GM12878 (cell line): Measurements from ENCODE around the gene SIN3A. TPM values are rescaled to one million over a fixed set of nuclear protein-coding genes. Genes with fewer than 3 reads are reported as not detected.
A peak's percentile ranks its signal among the peaks of the same experiment; 100 is the strongest.

ENCODE experiments used
- ATAC-seq: fragments of 200-7000 bp; cut with Tn5 transposase; 3 replicates; pipeline ENCODE4 v1.9.1; 2020; ENCODE audit warnings: mild to moderate bottlenecking, moderate library complexity
- BruUV-seq: library from RNA; stranded (reverse); fragments of 400-500 nt; replicated peaks from 2 replicates; lab custom pipeline; 2021; lab: Mats Ljungman, UMichigan
- CTCF ChIA-PET: fragments of 300-600 bp; sonication (Branson Sonifier 250); formaldehyde crosslinking; extraction: SDS; loops from one replicate; lab custom pipeline; 2021; ENCODE audit warnings: inconsistent platforms; lab: Yijun Ruan, JAX
- POLR2A ChIA-PET: fragments of 350-600 bp; formaldehyde crosslinking; extraction: SDS; loops from one replicate; lab custom pipeline; 2021; ENCODE audit warnings: inconsistent platforms; lab: Charles Lee
- RAD21 ChIA-PET: fragments of 300-600 bp; sonication (Branson Sonifier 250); formaldehyde crosslinking; loops from one replicate; lab custom pipeline; 2023; ENCODE audit warnings: antibody characterized with exemption; ENCODE audit not compliant: unreplicated experiment; lab: Charles Lee
- SMC1A ChIA-PET: fragments of 300-600 bp; sonication (Branson Sonifier 250); formaldehyde crosslinking; loops from one replicate; lab custom pipeline; 2023; ENCODE audit not compliant: unreplicated experiment, uncharacterized antibody; lab: Charles Lee
- DNase-seq: peaks from one replicate; pipeline ENCODE4 v3.0.0-alpha.2; 2011; ENCODE audit warnings: low read depth, low spot score
- FAIRE-seq: peaks from 3 replicates; lab custom pipeline; 2011; peaks lifted over from hg19 to GRCh38; lab: Jason Lieb, UNC
- H2AFZ ChIP-seq: 2 replicates; pipeline ENCODE4 v1.6.0; 2011; ENCODE audit warnings: low read depth, low read length, control low read depth; ENCODE audit not compliant: control insufficient read depth
- H3K27ac ChIP-seq: 2 replicates; pipeline ENCODE4 v1.5.1; 2011; ENCODE audit warnings: control low read depth; ENCODE audit not compliant: control insufficient read depth, insufficient read depth
- H3K27me3 ChIP-seq, 2 experiments: replicated peaks in 1 of 2; 2 replicates each; pipeline versions ENCODE4 v1.6.0 to v1.6.1; 2011; ENCODE audit warnings: low read length in 1 of 2; ENCODE audit not compliant: control insufficient read depth in 2 of 2, insufficient read depth in 2 of 2
- H3K36me3 ChIP-seq, 2 experiments: 2 replicates each; pipeline ENCODE4 v1.5.1; 2011; ENCODE audit warnings: low read length in 1 of 2; ENCODE audit not compliant: control insufficient read depth in 2 of 2, insufficient read depth in 2 of 2
- H3K4me1 ChIP-seq: 2 replicates; pipeline ENCODE4 v1.6.1; 2011; ENCODE audit warnings: mild to moderate bottlenecking, low read length, moderate library complexity, mixed read lengths; ENCODE audit not compliant: control insufficient read depth, insufficient read depth
- H3K4me2 ChIP-seq: 2 replicates; pipeline ENCODE4 v1.6.0; 2011; ENCODE audit warnings: control low read depth; ENCODE audit not compliant: control insufficient read depth, insufficient read depth
- H3K4me3 ChIP-seq: fragments of 200-600 bp; sonication (generic); 2 replicates; pipeline ENCODE4 v1.5.1; 2016
- H3K79me2 ChIP-seq: 2 replicates; pipeline ENCODE4 v1.6.0; 2011; ENCODE audit warnings: low read length; ENCODE audit not compliant: control insufficient read depth, insufficient read depth
- H3K9ac ChIP-seq: 2 replicates; pipeline ENCODE4 v1.8.0; 2011; ENCODE audit warnings: low read length, control low read depth, mixed read lengths; ENCODE audit not compliant: control insufficient read depth, insufficient read depth
- H3K9me3 ChIP-seq: replicated peaks from 3 replicates; pipeline ENCODE4 v1.5.1; 2011; ENCODE audit warnings: mild to moderate bottlenecking, low read length; ENCODE audit not compliant: control insufficient read depth, insufficient read depth
- H4K20me1 ChIP-seq: 2 replicates; pipeline ENCODE4 v1.6.0; 2011; ENCODE audit not compliant: control insufficient read depth, insufficient read depth
- FOS ChIP-seq: IDR thresholded peaks from 3 replicates; pipeline ENCODE4 v1.6.1; 2011; ENCODE audit warnings: borderline replicate concordance; ENCODE audit not compliant: insufficient read length; ENCODE audit errors: extremely low read depth
- NFIC ChIP-seq: IDR thresholded peaks from 2 replicates; pipeline ENCODE4 v1.6.1; 2012; ENCODE audit warnings: low read depth, mild to moderate bottlenecking, inconsistent platforms, low read length, moderate library complexity
- NRF1 ChIP-seq: conservative IDR thresholded peaks from 2 replicates; pipeline ENCODE4 v1.6.1; 2011; ENCODE audit warnings: mild to moderate bottlenecking, low read depth, low read length, improper control_type of control experiment
- POLR2AphosphoS5 ChIP-seq: IDR thresholded peaks from 2 replicates; pipeline ENCODE4 v1.6.1; 2011; ENCODE audit warnings: mild to moderate bottlenecking, low read length, inconsistent platforms
- PRDM15 ChIP-seq: fragments of 450-650 bp; formaldehyde crosslinking; IDR thresholded peaks from 2 replicates; pipeline ENCODE4 v1.4.0; 2020; ENCODE audit warnings: mild to moderate bottlenecking, moderate library complexity
- SREBF2 ChIP-seq: IDR thresholded peaks from 2 replicates; pipeline ENCODE4 v1.6.1; 2012; ENCODE audit warnings: mild to moderate bottlenecking, low read length
- YBX1 ChIP-seq: fragments of 450-650 bp; IDR thresholded peaks from 2 replicates; pipeline ENCODE4 v1.6.1; 2016; ENCODE audit warnings: antibody characterized with exemption
- ZBED1 ChIP-seq: IDR thresholded peaks from 2 replicates; pipeline ENCODE4 v1.6.1; 2016; ENCODE audit warnings: borderline replicate concordance
- WGBS: methylation state at CpG from one replicate; pipeline ENCODE4 v1.1.6; 2016; ENCODE audit warnings: low lambda C conversion rate; ENCODE audit not compliant: insufficient replicate concordance, insufficient coverage; ENCODE audit errors: missing lambda C conversion rate; 5-methylcytosine and 5-hydroxymethylcytosine counted together
- in situ Hi-C: fragments of 300-500 bp; cut with MboI; formaldehyde crosslinking; loops from 9 replicates; pipeline ENCODE4 v1.14.3; 2018; ENCODE audit warnings: mixed read lengths
- intact Hi-C: fragments of 100-400 bp; cut with micrococcal nuclease; formaldehyde crosslinking; loops from one replicate; pipeline ENCODE4 v1.14.2; 2022; ENCODE audit not compliant: unreplicated experiment
- polyA plus RNA-seq, 11 experiments: library from polyadenylated mRNA; depleted of rRNA in 4 of 11; unstranded in 6 of 11; stranded (reverse) in 5 of 11; fragments of >200 nt; fragmentation: Nextera tagmentation in 4 of 11; fragmentation: Illumina TruSeq in 1 of 11; extraction: Ambion mirVana in 4 of 11; extraction: Trizol in 1 of 11; gene quantifications; 1 replicate in 1 of 11; 2 replicates in 10 of 11; pipeline versions ENCODE4 v1.2.1 to v1.2.3, GENCODE V29; 2011 to 2016; ENCODE audit warnings: inconsistent platforms in 2 of 11, missing spikeins in 2 of 11, low read depth in 1 of 11
- total RNA-seq, 4 experiments: library from RNA; depleted of rRNA in 3 of 4; stranded (reverse); fragments of >200 nt in 3 of 4; fragmentation: Illumina TruSeq in 1 of 4; extraction: Trizol in 1 of 4; gene quantifications; 2 replicates each; pipeline versions ENCODE4 v1.2.1 to v1.2.3, GENCODE V29; 2013 to 2021
- TF ChIP-seq, protein P1 (sequence below): fragments of 450-650 bp; formaldehyde crosslinking; IDR thresholded peaks from 2 replicates; pipeline ENCODE4 v1.5.0; 2022; ENCODE audit warnings: mild to moderate bottlenecking, missing genetic modification characterization

The SIN3A gene
- total and polyA plus RNA-seq, 10 of the 15 experiments (the other 5 are each of a cell fraction or from before 2014, with no cell fraction given), result 6.4 to 62.2 (median 29.2) TPM

GRCh38 chr15:75356517-75356916 is 95.0 kb downstream of the SIN3A start:
- Histone ChIP-seq H3K4me3 (no peak overlapping the region), H3K27me3 (no peaks in the 10 kb centered on the region), H4K20me1 (no peaks in the 10 kb centered on the region), H3K9me3 (no peaks in the 10 kb centered on the region; the same call in 2 of the 3 replicates), H3K79me2 (no peaks in the 10 kb centered on the region), H3K36me3 (no peaks in the 10 kb centered on the region; a peak in 3 of 4 replicates), H3K4me2 (no peak overlapping the region), H3K9ac (no peak overlapping the region), H3K27ac (no peak overlapping the region), H2AFZ (no peak overlapping the region), H3K4me1 (no peaks in the 10 kb centered on the region)
- DNase-seq (no peak), ATAC-seq (no peak), FAIRE-seq (no peak)
- TF ChIP-seq NFIC (no peak), NRF1 (no peak), POLR2AphosphoS5 (0 out of 2 replicates have a peak, but pooled peaks have one; percentile 30), YBX1 (no peak), PRDM15 (CRISPR knock-in tag) (no peak), SREBF2 (no peak), ZBED1 (no peak), FOS (no peak)
- TF ChIP-seq, protein P1, sequence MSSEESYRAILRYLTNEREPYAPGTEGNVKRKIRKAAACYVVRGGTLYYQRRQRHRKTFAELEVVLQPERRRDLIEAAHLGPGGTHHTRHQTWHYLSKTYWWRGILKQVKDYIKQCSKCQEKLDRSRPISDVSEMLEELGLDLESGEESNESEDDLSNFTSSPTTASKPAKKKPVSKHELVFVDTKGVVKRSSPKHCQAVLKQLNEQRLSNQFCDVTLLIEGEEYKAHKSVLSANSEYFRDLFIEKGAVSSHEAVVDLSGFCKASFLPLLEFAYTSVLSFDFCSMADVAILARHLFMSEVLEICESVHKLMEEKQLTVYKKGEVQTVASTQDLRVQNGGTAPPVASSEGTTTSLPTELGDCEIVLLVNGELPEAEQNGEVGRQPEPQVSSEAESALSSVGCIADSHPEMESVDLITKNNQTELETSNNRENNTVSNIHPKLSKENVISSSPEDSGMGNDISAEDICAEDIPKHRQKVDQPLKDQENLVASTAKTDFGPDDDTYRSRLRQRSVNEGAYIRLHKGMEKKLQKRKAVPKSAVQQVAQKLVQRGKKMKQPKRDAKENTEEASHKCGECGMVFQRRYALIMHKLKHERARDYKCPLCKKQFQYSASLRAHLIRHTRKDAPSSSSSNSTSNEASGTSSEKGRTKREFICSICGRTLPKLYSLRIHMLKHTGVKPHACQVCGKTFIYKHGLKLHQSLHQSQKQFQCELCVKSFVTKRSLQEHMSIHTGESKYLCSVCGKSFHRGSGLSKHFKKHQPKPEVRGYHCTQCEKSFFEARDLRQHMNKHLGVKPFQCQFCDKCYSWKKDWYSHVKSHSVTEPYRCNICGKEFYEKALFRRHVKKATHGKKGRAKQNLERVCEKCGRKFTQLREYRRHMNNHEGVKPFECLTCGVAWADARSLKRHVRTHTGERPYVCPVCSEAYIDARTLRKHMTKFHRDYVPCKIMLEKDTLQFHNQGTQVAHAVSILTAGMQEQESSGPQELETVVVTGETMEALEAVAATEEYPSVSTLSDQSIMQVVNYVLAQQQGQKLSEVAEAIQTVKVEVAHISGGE (CRISPR knock-in tag), result no peak
- CTCF ChIA-PET, result no interaction called here
- intact Hi-C loops, result no loop called here
- WGBS, result 96% methylated on average over 20 of the region's 20 CpGs
- in situ Hi-C loops, result no loop called here
- SMC1A ChIA-PET, result no interaction called here
- POLR2A ChIA-PET, result interaction anchor here (0.5 kb wide), 1 partner anchor 178 kb away, joined by 3 read pairs; no protein-coding TSS in a partner anchor
- no TSS peak for BruUV-seq
- RAD21 ChIA-PET, result no interaction called here
